ENCODE data around the gene NBAS. TPM values are rescaled to one million over a fixed set of nuclear protein-coding genes. Genes with fewer than 3 reads are reported as not detected.
"Not testable (repeated sequence)": the region's sequence is repeated elsewhere in the genome, so short reads cannot be mapped to it uniquely, and the experiment has no call there.

The NBAS gene
- total RNA-seq, 2 experiments from 2014 or later: 30.5 to 31.1 TPM

- Mint-ChIP-seq H3K36me3 (ENCODE audit: low read depth) (peaks cover 7% of the 10 kb centered on the region), H3K4me3 (no peak overlapping the region), H3K9me3 (no peaks in the 10 kb centered on the region), H3K27me3 (no peaks in the 10 kb centered on the region), H3K27ac (no peak overlapping the region), H3K4me1 (no peaks in the 10 kb centered on the region)
- no peak for DNase-seq
- ChIA-PET POLR2A (no interaction called here), CTCF (no interaction called here)
These were observed 133.1 kb downstream of the NBAS start for GRCh38 chr2:15427987-15428386.

GRCh38 chr2:15426606-15427005, 134.5 kb downstream of the NBAS start:
- CTCF ChIA-PET: no interaction called here
- no peaks in the 10 kb centered on the region for H3K9me3 Mint-ChIP-seq
- no peaks in the 10 kb centered on the region for H3K4me1 Mint-ChIP-seq
- no peak overlapping the region for H3K4me3 Mint-ChIP-seq
- H3K36me3 Mint-ChIP-seq (ENCODE audit: low read depth): peaks cover 7% of the 10 kb centered on the region
- DNase-seq: no peak
- no peaks in the 10 kb centered on the region for H3K27me3 Mint-ChIP-seq
- POLR2A ChIA-PET: no interaction called here
- H3K27ac Mint-ChIP-seq: no peak overlapping the region

- Mint-ChIP-seq H3K4me1 (no peaks in the 10 kb centered on the region), H3K36me3 (ENCODE audit: low read depth) (peaks cover 7% of the 10 kb centered on the region), H3K27ac (no peak overlapping the region), H3K9me3 (no peaks in the 10 kb centered on the region), H3K4me3 (no peak overlapping the region), H3K27me3 (no peaks in the 10 kb centered on the region)
- DNase-seq: no peak
- CTCF ChIA-PET: no interaction called here
- POLR2A ChIA-PET: interaction anchor here (0.7 kb wide), 1 partner anchor 55 kb away, joined by 3 read pairs; no protein-coding TSS in a partner anchor
These were observed 135.4 kb downstream of the NBAS start for GRCh38 chr2:15425712-15426111.

GRCh38 chr2:15421753-15422152, 139.4 kb downstream of the NBAS start:
- peaks cover 10% of the 10 kb centered on the region for H3K36me3 Mint-ChIP-seq (ENCODE audit: low read depth)
- no peaks in the 10 kb centered on the region for H3K9me3 Mint-ChIP-seq
- no peaks in the 10 kb centered on the region for H3K27me3 Mint-ChIP-seq
- no peaks in the 10 kb centered on the region for H3K4me1 Mint-ChIP-seq
- POLR2A ChIA-PET: no interaction called here
- CTCF ChIA-PET: interaction anchor here (1.1 kb wide), 2 partner anchors 9 to 156 kb away, joined by 3 read pairs; no protein-coding TSS in a partner anchor
- DNase-seq: no peak
- H3K27ac Mint-ChIP-seq: no peak overlapping the region
- no peak overlapping the region for H3K4me3 Mint-ChIP-seq

GRCh38 chr2:15415748-15416147, 145.4 kb downstream of the NBAS start:
- no peak for DNase-seq
- ChIA-PET CTCF (no interaction called here), POLR2A (no interaction called here)
- no peaks in the 10 kb centered on the region for H3K4me1 Mint-ChIP-seq
- no peak overlapping the region for H3K27ac Mint-ChIP-seq
- H3K27me3 Mint-ChIP-seq: no peaks in the 10 kb centered on the region
- H3K9me3 Mint-ChIP-seq: no peaks in the 10 kb centered on the region
- H3K4me3 Mint-ChIP-seq: no peak overlapping the region
- H3K36me3 Mint-ChIP-seq (ENCODE audit: low read depth): peaks cover 26% of the 10 kb centered on the region

GRCh38 chr2:15412779-15413178, 148.4 kb downstream of the NBAS start:
- Mint-ChIP-seq H3K9me3 (no peaks in the 10 kb centered on the region), H3K27ac (no peak overlapping the region), H3K36me3 (ENCODE audit: low read depth) (peaks cover 27% of the 10 kb centered on the region), H3K4me1 (no peaks in the 10 kb centered on the region), H3K4me3 (no peak overlapping the region), H3K27me3 (no peaks in the 10 kb centered on the region)
- CTCF ChIA-PET: no interaction called here
- DNase-seq: no peak
- POLR2A ChIA-PET: no interaction called here

- Mint-ChIP-seq H3K9me3 (no peaks in the 10 kb centered on the region), H3K4me3 (no peak overlapping the region), H3K4me1 (no peaks in the 10 kb centered on the region), H3K36me3 (ENCODE audit: low read depth) (peaks cover 27% of the 10 kb centered on the region), H3K27ac (no peak overlapping the region), H3K27me3 (no peaks in the 10 kb centered on the region)
- POLR2A ChIA-PET: no interaction called here
- CTCF ChIA-PET: no interaction called here
- DNase-seq: no peak
These were observed 148.8 kb downstream of the NBAS start for GRCh38 chr2:15412309-15412708.

GRCh38 chr2:15410884-15411283, 150.2 kb downstream of the NBAS start:
- no peak overlapping the region for H3K27ac Mint-ChIP-seq
- H3K4me3 Mint-ChIP-seq: no peak overlapping the region
- no peaks in the 10 kb centered on the region for H3K4me1 Mint-ChIP-seq
- ChIA-PET POLR2A (no interaction called here), CTCF (no interaction called here)
- no peak for DNase-seq
- H3K27me3 Mint-ChIP-seq: no peaks in the 10 kb centered on the region
- peaks cover 26% of the 10 kb centered on the region for H3K36me3 Mint-ChIP-seq (ENCODE audit: low read depth)
- H3K9me3 Mint-ChIP-seq: no peaks in the 10 kb centered on the region

GRCh38 chr2:15408759-15409158, 152.4 kb downstream of the NBAS start:
- no peaks in the 10 kb centered on the region for H3K4me1 Mint-ChIP-seq
- no peaks in the 10 kb centered on the region for H3K27me3 Mint-ChIP-seq
- DNase-seq: no peak
- no peaks in the 10 kb centered on the region for H3K9me3 Mint-ChIP-seq
- H3K4me3 Mint-ChIP-seq: no peak overlapping the region
- peaks cover 24% of the 10 kb centered on the region for H3K36me3 Mint-ChIP-seq (ENCODE audit: low read depth)
- ChIA-PET POLR2A (no interaction called here), CTCF (no interaction called here)
- H3K27ac Mint-ChIP-seq: no peak overlapping the region

GRCh38 chr2:15407666-15408065, 153.5 kb downstream of the NBAS start:
- Mint-ChIP-seq H3K9me3 (no peaks in the 10 kb centered on the region), H3K27me3 (no peaks in the 10 kb centered on the region), H3K4me1 (no peaks in the 10 kb centered on the region), H3K36me3 (ENCODE audit: low read depth) (peaks cover 15% of the 10 kb centered on the region), H3K4me3 (no peak overlapping the region), H3K27ac (no peak overlapping the region)
- POLR2A ChIA-PET: no interaction called here
- DNase-seq: no peak
- CTCF ChIA-PET: no interaction called here

- peaks cover 16% of the 10 kb centered on the region for H3K36me3 Mint-ChIP-seq (ENCODE audit: low read depth)
- DNase-seq, H3K9me3 Mint-ChIP-seq, H3K27ac Mint-ChIP-seq, H3K4me1 Mint-ChIP-seq, POLR2A ChIA-PET, H3K27me3 Mint-ChIP-seq, H3K4me3 Mint-ChIP-seq, CTCF ChIA-PET: not testable (repeated sequence)
These were observed 156.6 kb downstream of the NBAS start for GRCh38 chr2:15404511-15404910.

GRCh38 chr2:15400240-15400826, 160.8 kb downstream of the NBAS start:
- ChIA-PET POLR2A (no interaction called here), CTCF (no interaction called here)
- peaks cover 10% of the 10 kb centered on the region for H3K36me3 Mint-ChIP-seq (ENCODE audit: low read depth)
- no peak overlapping the region for H3K27ac Mint-ChIP-seq
- no peaks in the 10 kb centered on the region for H3K9me3 Mint-ChIP-seq
- DNase-seq: no peak
- no peaks in the 10 kb centered on the region for H3K27me3 Mint-ChIP-seq
- H3K4me3 Mint-ChIP-seq: no peak overlapping the region
- no peaks in the 10 kb centered on the region for H3K4me1 Mint-ChIP-seq

GRCh38 chr2:15399241-15399640, 161.9 kb downstream of the NBAS start:
- POLR2A ChIA-PET: no interaction called here
- no peak for DNase-seq
- no peak overlapping the region for H3K27ac Mint-ChIP-seq
- CTCF ChIA-PET: no interaction called here
- no peaks in the 10 kb centered on the region for H3K9me3 Mint-ChIP-seq
- no peak overlapping the region for H3K4me3 Mint-ChIP-seq
- H3K4me1 Mint-ChIP-seq: no peaks in the 10 kb centered on the region
- H3K36me3 Mint-ChIP-seq (ENCODE audit: low read depth): peaks cover 12% of the 10 kb centered on the region
- no peaks in the 10 kb centered on the region for H3K27me3 Mint-ChIP-seq

GRCh38 chr2:15391751-15392150, 169.4 kb downstream of the NBAS start:
- DNase-seq: no peak
- ChIA-PET CTCF (no interaction called here), POLR2A (no interaction called here)
- H3K27ac Mint-ChIP-seq: no peak overlapping the region
- no peaks in the 10 kb centered on the region for H3K9me3 Mint-ChIP-seq
- H3K4me3 Mint-ChIP-seq: no peak overlapping the region
- no peaks in the 10 kb centered on the region for H3K27me3 Mint-ChIP-seq
- peaks cover 38% of the 10 kb centered on the region for H3K36me3 Mint-ChIP-seq (ENCODE audit: low read depth)
- H3K4me1 Mint-ChIP-seq: no peaks in the 10 kb centered on the region

- no peak for DNase-seq
- peaks cover 36% of the 10 kb centered on the region for H3K36me3 Mint-ChIP-seq (ENCODE audit: low read depth)
- no peaks in the 10 kb centered on the region for H3K9me3 Mint-ChIP-seq
- no peaks in the 10 kb centered on the region for H3K27me3 Mint-ChIP-seq
- H3K4me3 Mint-ChIP-seq: no peak overlapping the region
- H3K27ac Mint-ChIP-seq: no peak overlapping the region
- H3K4me1 Mint-ChIP-seq: no peaks in the 10 kb centered on the region
- ChIA-PET POLR2A (no interaction called here), CTCF (no interaction called here)
These were observed 171.2 kb downstream of the NBAS start for GRCh38 chr2:15389895-15390294.
